HG02981 (cell line): ENCODE results near the gene GALT.
"Not testable (repeated sequence)": the region's sequence is repeated elsewhere in the genome, so short reads cannot be mapped to it uniquely, and the experiment has no call there.

Experiments used
- ATAC-seq: cut with Tn5 transposase; IDR thresholded peaks from one replicate; pipeline ENCODE4 v1.9.1; 2021; ENCODE audit warnings: mild to moderate bottlenecking, moderate library complexity; ENCODE audit not compliant: unreplicated experiment

Gene GALT

DNA sequence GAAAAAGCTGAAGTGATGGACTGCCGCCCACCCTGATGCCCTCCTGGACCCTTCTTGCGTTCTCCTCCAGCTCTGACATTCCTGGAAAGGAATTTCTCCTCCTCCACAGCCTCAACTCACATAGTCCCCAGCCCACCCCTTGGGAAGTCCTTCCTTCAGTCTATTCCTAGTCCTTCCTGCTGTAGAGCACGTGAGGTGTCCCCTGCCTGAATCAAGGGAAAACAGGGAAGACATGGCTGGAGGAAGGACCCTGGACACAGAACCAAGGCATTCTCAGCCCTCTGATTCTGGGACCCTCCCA, 21.3 kb upstream of the GALT start:
- no peak for ATAC-seq

DNA sequence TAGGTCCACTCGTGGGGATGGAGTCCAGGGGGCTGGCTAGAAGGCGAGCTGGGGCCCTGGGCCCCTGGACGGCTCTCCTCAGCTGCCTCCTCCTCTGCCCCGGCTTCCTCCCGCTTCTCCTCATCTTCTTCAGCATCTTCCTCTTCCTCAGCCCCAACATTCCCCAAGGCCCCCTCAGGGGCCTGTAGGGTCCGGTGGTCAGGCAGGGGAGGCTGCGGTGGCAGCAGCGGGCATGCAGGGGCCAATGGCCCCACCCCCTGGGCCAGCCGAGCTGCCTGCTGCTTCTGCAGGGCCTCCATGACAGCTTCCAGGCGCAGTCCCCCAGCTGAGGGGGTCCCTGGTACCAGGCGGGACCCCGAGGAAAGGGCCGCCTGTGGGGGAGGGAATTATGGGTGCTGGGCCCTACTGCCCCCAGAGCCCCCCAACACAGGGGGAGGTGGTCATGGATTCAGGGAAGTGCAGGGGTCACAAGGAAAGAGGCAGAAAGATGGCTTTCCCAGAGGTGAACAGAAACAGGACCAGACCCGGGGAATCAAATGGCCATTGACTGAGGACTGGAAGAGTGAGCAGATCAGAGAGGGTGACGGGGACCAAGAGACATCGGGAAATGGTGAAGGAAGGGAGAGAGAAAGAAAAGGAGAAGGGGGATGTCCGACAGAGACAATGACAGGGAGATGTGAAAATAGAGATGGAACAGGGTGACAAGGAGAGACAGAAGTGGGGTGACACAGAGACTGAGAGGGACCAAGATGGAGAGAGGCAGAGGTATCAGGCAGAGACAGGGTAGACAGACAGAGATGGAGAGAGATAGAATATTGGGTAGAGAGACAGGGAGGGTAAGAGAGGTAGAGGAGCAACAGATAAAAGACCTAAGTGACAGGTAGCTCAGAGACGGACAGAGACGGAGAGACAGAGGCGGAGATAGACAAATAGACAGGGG, 18.5 kb upstream of the GALT start:
- ATAC-seq, result no peak

DNA sequence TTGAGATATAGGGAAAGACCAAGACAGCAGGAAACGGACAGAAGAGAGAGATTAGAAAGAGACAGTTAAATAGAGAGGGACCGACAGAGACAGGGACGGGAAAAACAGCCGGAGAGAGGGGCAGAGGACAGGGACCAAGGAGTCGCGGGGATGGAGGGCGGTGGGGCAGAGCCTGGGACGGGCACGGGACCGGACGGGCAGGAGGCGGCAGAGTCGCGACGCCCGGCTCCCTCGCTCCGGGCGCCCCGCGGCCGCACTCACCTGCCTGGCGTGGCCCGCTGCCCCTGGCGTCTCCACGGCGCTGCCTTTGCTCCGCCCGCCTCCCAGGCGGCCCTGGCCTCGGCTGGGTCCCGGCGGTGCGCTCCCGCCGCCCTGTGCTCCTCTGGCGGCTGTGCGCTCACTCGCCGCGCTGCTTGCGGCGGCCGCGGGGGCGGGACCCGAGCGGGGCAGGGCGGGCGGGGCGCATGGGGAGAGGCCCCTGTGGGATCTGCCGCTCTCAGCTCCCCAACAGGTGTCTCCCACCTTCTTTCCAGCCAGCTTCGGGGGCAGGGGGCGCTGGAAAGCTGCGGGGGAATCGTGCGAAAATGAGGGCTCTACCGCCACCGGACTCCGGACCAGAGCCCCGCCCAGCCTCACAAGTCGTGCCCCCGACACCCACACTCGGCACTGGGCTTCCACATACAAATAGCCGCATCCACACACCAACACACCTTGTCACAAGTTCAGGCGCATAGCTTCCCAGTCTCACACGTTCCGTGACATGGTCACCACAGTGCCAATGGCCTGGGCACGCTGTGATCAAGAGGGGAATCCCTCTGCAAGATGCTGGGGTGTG, 17.6 kb upstream of the GALT start, which contains the start of gene ARID3C:
Gene ARID3C (minus strand): TSS at position 411 of the 835 bp plus-strand sequence. CDS start 1,052 bp downstream, outside the sequence.
- no peak for ATAC-seq

DNA sequence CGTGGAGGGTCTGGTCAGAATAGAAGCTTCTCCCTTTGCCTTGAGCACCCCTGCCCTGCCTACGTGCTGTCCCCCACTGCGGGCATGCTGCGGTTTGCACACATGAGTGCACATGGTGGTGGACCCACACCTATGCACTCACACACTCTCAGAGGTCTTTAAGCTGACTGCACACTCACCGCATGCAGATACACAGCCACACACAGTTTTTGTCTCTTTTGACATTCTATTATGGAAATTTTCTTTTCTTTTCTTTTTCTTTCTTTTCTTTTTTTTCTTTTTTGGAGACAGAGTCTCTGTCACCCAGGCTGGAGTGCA, 17.0 kb upstream of the GALT start:
- ATAC-seq, result no peak

DNA sequence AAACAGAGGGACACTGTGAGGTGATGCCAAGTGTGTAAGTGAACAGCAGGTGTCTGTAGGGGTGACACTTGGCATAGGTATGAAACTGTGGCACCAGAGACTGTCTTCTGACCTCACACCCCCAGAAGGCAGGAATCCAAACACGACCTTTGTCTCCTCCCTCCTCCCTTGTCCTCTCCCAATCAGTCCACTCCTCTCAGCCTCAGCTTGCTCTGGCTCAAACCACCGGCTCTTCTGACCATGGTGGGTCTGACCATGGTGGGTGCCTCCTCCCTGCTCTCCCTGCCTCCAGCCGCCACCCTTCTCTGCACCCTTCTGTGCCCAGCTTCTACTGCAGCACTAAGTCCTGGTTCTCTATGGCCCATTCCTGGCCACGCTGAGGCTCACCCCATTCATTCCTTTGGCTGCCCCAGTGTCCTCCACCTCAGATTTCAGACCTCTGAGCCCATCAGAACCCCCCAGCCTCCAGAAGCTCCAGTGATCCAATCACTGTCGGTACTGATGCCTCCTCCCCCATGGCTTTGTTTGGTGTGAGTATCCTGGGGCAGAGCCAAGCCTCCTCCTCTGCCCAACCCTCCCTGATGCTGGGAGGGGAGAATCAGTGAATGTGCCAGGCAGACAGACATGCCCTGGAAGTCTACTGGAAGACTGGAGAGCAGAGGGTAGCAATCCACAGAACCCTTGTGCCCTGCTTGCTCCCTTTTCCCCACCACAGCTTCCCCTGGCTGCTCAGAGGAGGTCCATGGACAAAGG, 15.9 kb upstream of the GALT start:
- ATAC-seq, result no peak

DNA sequence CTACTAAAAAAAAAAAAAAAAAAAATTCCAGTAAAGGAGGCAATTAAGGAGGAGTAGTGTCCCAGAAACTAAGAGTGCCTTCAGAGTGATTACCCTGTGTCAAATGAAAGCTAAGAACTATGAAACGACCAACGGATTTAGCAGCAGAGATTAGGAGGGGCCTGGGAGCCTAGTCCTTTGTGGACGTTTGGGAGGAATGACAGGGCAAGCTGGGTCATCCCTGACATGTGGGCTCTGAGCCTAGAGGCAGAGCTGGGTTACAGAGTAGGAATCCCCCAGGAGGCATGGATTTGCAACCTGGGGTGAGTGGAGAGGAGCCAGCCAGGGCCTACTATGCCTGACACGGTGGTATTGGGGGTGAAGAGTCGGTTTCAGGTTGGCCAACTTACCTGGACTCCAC, 13.3 kb upstream of the GALT start:
- ATAC-seq, result no peak

DNA sequence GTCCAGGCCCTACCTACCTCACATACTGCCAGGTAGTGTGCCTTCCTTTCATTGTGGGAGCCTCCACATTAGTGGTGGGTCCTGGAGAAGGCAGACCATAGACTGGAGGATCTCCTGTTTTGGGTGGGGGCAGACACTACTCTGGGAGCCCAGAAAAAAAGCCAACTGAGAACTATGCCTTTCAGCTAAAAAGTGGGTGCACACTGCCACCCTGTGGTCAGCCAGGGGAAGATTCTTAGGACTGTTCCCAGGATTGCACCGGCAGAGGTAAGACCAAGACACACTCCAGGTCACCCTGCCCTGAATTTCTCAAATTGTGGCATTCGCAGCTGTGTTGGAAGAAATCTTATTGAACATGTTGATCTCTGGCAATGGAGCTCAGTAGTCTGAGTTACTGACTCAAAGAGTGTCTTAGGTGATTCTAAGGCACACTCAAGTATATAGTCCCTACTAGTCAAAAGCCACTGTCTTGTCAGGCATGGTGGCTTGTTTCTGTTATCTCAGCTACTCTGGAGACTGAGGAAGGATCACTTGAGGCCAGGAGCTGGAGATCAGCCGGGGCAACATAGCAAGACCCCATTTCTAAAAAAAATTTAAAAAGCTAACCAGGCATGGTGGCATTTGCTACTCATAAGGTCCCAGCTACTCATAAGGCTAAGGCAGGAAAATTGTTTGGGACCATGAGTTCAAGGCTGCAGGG, 12.5 kb upstream of the GALT start:
- no peak for ATAC-seq

DNA sequence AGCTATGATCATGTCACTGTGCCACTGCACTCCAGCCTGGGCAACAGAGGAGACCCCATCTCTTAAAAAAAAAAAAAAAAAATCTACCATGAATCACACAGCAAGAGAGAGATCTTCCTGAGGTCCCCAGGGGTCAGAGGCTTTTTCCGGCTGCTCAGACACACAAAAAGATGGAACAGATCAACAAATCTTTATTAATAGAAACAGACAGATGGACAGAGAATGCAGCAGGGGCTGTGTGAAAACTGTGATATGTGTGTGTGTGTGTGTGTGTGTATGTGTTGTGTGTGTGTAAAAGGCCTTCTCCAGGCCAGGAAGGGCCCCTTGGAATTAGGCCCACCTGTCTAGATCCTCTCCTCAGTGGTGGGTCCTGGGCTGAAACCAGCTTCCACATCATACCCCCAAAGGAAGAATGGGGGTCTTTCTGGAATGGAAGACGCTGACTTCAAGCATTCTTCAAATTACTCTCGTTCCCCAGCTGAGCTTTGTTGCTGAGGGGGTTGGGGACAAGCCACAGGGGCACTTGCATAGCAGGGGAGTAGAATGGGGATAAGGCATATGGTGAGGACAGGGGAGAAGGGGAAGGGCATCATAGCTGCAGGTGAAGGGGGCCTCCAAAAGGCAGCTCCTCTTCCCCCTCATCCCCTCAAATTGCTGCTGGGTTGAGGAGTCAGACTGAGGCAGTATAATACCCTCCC, 11.8 kb upstream of the GALT start:
- no peak for ATAC-seq

DNA sequence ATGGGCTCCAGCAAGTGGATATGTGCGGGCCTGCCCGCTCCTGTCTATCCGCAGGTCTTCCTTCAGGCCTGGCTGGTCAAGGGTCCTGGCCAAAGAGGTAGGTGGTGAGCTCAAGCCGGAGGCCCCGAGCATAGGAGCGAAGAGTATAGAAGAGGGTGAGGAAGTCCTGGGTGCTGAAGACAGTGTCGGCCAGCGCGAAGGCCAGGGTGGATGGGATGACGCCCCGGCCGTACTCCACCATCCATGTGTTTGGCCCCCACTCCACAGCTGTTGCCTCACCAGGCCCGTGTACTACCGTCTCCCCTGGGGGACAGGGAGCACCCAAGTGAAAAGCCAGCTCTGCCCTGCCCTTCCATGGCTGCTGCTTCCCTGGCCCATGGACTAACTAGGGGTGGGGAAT, 10.9 kb upstream of the GALT start:
- no peak for ATAC-seq

DNA sequence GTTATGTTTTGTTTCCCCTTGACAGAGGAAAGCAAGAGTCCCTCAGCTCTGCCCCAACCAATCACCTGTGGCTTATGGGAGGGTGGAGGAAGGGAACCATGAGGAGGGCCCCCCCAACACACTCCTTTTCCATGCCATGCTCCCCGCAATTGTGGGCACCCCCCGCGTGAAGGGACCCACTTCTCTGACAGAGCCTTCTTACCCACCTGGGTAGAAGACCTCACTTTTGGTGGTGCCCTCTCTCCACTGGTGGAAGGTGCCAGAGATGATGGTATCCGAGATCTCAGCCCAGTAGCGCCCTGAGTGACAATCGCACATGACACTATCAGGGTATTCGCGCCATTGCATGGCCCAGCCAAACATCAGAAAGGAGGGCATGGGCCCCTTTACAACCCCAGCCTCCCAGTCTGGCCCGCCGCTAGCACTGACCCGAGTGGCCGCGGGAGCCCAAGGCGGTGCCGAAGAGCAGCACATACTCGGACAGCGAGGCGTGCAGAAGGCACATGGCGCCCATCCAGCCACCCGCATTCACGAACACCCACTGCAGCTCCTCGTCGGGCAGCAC, 9.6 kb upstream of the GALT start:
- no peak for ATAC-seq

DNA sequence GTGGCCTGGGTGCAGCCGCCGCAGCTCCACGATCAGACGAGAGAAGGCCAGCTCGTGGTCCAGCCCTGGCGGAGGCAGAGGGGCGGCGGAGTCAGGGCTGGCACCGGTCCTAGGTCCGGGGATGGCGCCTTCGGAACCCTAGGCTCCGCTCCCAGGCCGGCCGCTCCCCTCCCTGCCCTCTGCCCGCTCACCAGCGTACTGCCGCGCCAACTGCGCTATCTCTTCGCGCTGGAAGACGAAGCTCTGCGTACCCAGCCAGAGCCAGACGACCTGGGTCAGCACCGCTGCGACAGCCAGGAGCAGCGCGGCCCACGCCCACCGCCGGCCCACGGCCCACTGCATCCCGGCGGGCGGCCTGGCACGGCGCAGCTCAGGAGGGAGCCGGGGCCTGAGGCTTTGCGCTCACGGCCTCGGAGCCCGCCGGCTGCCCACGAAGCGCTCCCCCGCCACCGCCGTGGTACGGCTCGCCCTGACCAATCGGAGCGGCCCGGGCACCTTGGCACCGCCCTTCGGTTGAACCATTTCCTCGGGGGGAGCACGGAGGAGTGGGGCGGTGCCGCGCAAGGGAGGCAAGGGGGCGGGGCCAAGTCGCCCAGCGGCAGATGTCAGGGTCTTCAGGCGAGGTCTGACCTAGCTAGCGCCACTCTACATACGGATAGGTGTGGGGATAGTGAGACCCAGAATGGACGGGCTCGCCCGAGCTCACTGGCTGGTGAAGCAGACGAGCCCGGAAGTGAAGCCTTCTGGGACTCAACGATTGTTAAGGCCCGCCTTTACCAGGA, 8.9 kb upstream of the GALT start, which contains the start of gene SIGMAR1:
Gene SIGMAR1 (minus strand): TSS at position 432 of the 782 bp plus-strand sequence. CDS start 90 bp downstream, at position 342.
- peak; percentile 88 for ATAC-seq

DNA sequence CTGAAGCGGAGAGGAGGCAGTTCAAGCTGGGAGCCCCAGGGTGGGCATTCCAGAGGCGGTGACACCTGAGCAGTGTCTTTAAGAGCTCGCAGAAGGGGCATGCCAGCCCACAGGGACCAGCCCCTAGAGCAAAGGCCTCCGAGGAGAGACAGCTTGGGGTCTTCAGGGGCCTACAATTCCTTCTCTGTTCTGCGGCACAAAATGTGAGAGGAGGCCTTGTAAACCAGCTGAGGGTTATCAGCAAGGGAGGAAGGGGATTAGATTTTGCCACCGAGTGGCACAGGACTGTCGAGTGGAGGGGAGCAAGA, 8.4 kb upstream of the GALT start:
- ATAC-seq, result no peak

DNA sequence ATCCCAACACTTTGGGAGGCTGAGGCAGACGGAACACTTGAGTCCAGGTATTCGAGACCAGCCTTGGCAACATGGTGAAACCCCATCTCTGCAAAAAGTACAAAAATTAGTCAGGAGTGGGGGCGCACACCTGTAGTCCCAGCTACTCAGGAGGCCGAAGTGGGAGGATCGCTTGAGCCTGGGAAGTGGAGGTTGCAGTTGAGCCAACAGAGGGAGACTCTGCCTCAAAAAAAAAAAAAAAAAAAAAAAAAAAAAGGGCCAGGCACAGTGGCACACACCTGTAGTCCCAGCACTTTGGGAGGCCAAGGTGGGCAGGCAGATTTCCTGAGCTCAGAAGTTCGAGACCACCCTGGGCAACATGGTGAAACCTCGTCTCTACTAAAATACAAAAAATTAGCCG, 7.2 kb upstream of the GALT start:
- ATAC-seq, result not testable (repeated sequence)

DNA sequence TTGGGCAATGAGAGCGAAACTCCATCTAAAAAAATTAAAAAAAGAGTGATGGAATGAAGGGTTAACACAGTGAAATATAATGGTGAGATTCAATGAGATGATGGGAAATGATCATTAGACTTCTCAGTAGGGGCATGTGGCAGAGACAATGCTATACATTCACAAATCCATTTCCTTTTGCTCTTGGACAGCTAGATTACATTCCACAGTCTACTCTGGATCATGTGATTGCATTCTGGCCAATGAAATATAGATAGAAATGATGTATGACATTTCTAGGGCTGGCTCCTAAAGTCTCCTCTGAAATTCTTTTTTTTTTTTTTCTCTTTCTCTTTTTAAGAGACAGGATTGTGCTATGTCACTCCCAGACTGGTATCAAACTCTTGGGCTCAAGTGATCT, 3.8 kb upstream of the GALT start:
- no peak for ATAC-seq

DNA sequence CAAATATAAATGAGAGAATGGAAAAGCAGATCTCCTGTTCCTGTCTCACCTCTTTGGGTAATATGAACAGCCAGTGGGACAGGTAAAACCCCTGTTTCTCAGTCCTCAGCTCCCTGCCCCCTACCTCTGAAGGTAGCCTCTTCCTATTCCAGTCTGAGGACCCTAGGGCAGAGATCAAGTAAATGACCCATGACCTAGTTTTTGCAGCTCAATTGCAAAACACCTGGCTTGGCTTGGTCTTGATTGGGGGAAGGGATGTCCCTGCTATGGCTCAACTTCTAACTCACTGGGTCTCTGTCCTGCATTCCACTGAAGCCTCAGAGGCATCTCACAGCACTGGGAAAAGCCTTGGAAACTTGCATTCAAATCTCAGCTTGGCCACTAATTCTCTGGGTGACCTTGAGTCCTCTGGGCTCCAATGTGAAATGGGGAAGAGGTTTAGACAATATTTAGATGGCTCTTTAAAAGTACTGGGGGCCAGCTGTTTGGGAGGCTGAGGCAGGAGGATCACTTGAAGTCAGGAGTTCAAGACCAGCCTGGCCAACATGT, 1.6 kb upstream of the GALT start:
- no peak for ATAC-seq

DNA sequence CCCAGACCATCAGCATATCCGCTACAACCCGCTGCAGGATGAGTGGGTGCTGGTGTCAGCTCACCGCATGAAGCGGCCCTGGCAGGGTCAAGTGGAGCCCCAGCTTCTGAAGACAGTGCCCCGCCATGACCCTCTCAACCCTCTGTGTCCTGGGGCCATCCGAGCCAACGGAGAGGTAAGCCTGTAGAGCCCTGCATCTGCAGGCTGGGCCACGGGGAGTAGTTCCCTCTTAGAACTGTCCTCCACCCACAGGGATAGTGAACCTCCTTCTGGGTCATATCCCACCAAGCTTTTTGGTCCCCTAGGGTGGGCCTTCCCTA, 569 bp downstream of the GALT start:
- ATAC-seq, result no peak

DNA sequence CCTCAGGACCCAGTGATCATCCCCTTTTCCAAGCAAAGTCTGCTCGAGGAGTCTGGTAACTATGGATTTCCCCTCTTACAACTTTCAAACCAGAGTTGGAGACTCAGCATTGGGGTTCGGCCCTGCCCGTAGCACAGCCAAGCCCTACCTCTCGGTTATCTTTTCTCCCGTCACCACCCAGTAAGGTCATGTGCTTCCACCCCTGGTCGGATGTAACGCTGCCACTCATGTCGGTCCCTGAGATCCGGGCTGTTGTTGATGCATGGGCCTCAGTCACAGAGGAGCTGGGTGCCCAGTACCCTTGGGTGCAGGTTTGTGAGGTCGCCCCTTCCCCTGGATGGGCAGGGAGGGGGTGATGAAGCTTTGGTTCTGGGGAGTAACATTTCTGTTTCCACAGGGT, 1.2 kb downstream of the GALT start:
- ATAC-seq, result no peak

DNA sequence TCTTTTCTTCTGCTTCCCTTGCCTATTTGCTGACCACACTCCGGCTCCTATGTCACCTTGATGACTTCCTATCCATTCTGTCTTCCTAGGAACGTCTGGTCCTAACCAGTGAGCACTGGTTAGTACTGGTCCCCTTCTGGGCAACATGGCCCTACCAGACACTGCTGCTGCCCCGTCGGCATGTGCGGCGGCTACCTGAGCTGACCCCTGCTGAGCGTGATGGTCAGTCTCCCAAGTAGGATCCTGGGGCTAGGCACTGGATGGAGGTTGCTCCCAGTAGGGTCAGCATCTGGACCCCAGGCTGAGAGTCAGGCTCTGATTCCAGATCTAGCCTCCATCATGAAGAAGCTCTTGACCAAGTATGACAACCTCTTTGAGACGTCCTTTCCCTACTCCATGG, 2.2 kb downstream of the GALT start:
- no peak for ATAC-seq

DNA sequence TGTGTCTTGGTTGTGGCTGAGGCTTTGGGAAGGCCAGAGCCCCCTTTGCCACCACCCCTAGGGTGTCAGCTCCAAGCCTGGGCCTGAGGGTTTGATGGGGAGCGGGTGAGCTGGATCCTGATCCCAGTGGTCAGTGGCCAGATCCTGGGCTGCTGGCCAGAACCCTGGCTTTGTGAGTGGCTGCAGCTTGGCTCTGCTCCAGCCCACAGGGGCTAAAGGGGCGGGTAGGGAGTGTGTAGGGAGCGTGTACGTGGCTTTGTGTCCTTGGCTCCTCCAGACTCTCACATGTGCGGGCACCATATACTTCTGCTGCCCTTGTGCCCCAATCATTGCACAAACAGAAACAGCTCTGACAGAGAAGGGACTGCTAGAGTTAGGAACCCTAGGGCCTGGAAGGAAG, 4.3 kb downstream of the GALT start:
- no peak for ATAC-seq
